Inflammatory macrophage (primary cell): ENCODE data around the gene GATA2.

Experiments used
- DNase-seq, 2 donors: peaks; one replicate each; pipeline ENCODE4 v3.0.0-alpha.2; 2020 to 2022

GATA2 gene

GRCh38 chr3:128432301-128432970, 60.6 kb downstream of the GATA2 start:
- no peak for DNase-seq

GRCh38 chr3:128431803-128432300, 61.1 kb downstream of the GATA2 start:
- no peak for DNase-seq

DNA sequence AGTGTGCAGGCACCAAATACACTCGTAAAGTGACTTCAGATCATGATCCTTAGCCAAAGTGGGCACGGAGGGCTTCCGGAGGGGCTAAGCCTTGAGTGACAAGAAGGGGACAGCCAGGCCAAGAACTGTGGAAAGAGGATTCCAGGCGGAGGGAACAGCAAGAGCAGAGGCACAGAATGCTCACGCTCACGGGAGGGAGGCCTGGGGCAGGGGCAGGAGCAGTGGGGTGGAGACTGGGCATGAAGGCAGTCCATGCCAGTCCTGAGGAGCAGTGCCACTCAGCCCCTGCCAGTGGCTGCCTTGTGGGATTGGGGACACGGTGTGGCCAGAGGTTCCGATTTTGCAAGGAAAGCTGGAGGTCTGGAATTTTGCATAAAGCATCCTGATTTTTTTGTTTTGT, 62.3 kb downstream of the GATA2 start:
- DNase-seq: no peak

DNA sequence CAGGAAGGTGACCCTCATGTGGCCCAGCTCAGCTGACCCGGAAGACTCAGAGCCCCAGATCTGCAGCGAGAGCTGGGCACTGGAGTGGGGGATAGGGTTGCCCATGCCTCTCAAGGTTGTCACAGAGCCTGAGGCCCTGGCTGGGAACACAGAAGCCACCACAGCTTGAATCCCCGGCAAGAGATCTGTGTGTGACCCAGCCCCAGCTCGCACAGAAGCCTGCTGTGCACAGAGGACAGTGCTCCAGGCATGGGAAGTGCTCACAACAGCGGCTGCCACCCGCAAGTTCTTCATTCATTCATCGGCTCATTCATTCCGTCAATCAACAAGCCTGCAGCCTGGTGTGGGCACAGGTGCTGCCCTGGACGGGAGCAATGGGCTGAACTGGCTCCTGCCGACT, 62.7 kb downstream of the GATA2 start:
- DNase-seq: no peak

- DNase-seq: no peak
These were observed 63.2 kb downstream of the GATA2 start for GRCh38 chr3:128429751-128430150.
